K562 (cell line): Measurements from ENCODE around the gene TSTD2.

ENCODE experiments used
- CREB1 ChIP-seq, 2 experiments: sonication (generic) in 1 of 2; formaldehyde crosslinking in 1 of 2; IDR thresholded peaks; 2 replicates each; pipeline versions ENCODE4 v1.6.1 to v1.8.0; 2012 to 2022; ENCODE audit warnings: inconsistent platforms in 1 of 2, mild to moderate bottlenecking in 1 of 2, missing genetic modification reagents in 1 of 2, moderate library complexity in 1 of 2
- EZH2 ChIP-seq: IDR thresholded peaks from 2 replicates; pipeline ENCODE4 v1.6.1; 2012; ENCODE audit warnings: low read depth, mild to moderate bottlenecking, inconsistent platforms, low read length, borderline replicate concordance
- KHSRP ChIP-seq: fragments of 450-650 bp; IDR thresholded peaks from 2 replicates; pipeline ENCODE4 v1.6.1; 2017
- POLR2AphosphoS5 ChIP-seq: IDR thresholded peaks from 2 replicates; pipeline ENCODE4 v1.6.1; 2011; ENCODE audit warnings: mild to moderate bottlenecking, low read depth, low read length, moderate library complexity; ENCODE audit not compliant: control insufficient read depth, insufficient read depth
- SIN3A ChIP-seq, 2 experiments: fragments of 150-350 bp in 1 of 2; IDR thresholded peaks; 2 replicates each; pipeline ENCODE4 v1.6.1; 2011 to 2016; ENCODE audit warnings: borderline replicate concordance in 2 of 2, low read depth in 2 of 2, low read length in 2 of 2, mild to moderate bottlenecking in 2 of 2, moderate library complexity in 2 of 2; ENCODE audit not compliant: control insufficient read depth in 1 of 2
- TAF1 ChIP-seq: IDR thresholded peaks from 2 replicates; pipeline ENCODE4 v1.6.1; 2011; ENCODE audit warnings: mild to moderate bottlenecking, low read length, moderate library complexity; ENCODE audit not compliant: insufficient read depth, control insufficient read depth, severe bottlenecking; ENCODE audit errors: extremely low read depth

DNA sequence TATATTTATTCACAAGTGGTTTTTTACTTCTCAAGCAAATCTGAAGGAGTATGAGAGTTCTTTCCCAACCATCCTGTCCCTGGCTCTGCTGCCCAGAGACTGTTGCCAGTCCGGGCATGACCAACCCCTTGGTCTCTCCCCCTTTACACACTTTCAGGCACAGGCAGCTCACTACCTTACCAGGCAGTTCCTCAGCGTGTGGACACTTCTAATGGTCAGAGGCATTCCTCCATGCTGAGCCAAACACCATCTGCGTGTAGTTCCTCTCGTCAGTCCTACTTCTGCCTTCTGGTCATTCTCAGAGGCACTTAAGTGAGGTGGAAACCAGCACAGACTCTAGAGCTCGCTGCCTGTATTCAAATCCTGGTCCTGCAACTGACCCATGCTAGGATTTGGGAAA, 56.1 kb downstream of the TSTD2 start:
- TF ChIP-seq CREB1 (IDR thresholded peaks at IDR 0.05) (no peak), CREB1 (CRISPR knock-in tag; IDR thresholded peaks at IDR 0.05) (no peak), SIN3A (IDR thresholded peaks at IDR 0.05; ENCODE audit: borderline replicate concordance in 2 of 2, control insufficient read depth in 1 of 2, low read depth in 2 of 2, low read length in 2 of 2) (no peak), EZH2 (no peak), TAF1 (no peak), KHSRP (no peak), POLR2AphosphoS5 (no peak)
